NB4 (cell line): Measurements from ENCODE around the gene PRUNE2.

ENCODE experiments used
- CTCF ChIP-seq: IDR thresholded peaks from one replicate; pipeline ENCODE4 v1.5.1; 2012; ENCODE audit warnings: low read depth, low read length
- POLR2A ChIP-seq: IDR thresholded peaks from 2 replicates; pipeline ENCODE4 v1.6.1; 2011; ENCODE audit warnings: mild to moderate bottlenecking; ENCODE audit not compliant: insufficient read length; ENCODE audit errors: extremely low read depth

- TF ChIP-seq POLR2A = no peak
- no peak for TF ChIP-seq CTCF
Observed at GRCh38 chr9:76730801-76731200, 175.1 kb downstream of the PRUNE2 start.
